GM23338 (cell line): ENCODE data around the gene ELFN1. TPM values are rescaled to one million over a fixed set of nuclear protein-coding genes. Genes with fewer than 3 reads are reported as not detected.

Source experiments
- ATAC-seq: fragments of 200-7000 bp; cut with Tn5 transposase; 3 replicates; pipeline ENCODE4 v1.9.1; 2020
- DNase-seq: peaks from one replicate; pipeline ENCODE4 v3.0.0-alpha.2; 2015; ENCODE audit warnings: low spot score
- H2AFZ ChIP-seq: fragments of 200-600 bp; sonication (generic); 2 replicates; pipeline ENCODE4 v1.8.0; 2016; ENCODE audit warnings: antibody characterized with exemption, mild to moderate bottlenecking, moderate library complexity
- H3F3A ChIP-seq: fragments of 200-600 bp; sonication (generic); replicated peaks from 2 replicates; pipeline ENCODE4 v1.8.0; 2017; ENCODE audit warnings: antibody characterized with exemption, mixed run types, low read depth
- H3K27ac ChIP-seq: fragments of 200-600 bp; sonication (generic); 2 replicates; pipeline ENCODE4 v1.6.1; 2016; ENCODE audit warnings: low read depth
- H3K27me3 ChIP-seq: fragments of 200-600 bp; sonication (generic); 2 replicates; pipeline ENCODE4 v1.8.0; 2016; ENCODE audit warnings: mild to moderate bottlenecking, mixed run types, moderate library complexity; ENCODE audit not compliant: insufficient read depth
- H3K36me3 ChIP-seq: fragments of 200-600 bp; sonication (generic); 2 replicates; pipeline ENCODE4 v1.8.0; 2016; ENCODE audit warnings: mild to moderate bottlenecking; ENCODE audit not compliant: insufficient read depth
- H3K4me1 ChIP-seq: fragments of 200-600 bp; sonication (generic); 2 replicates; pipeline ENCODE4 v1.8.0; 2016; ENCODE audit warnings: mild to moderate bottlenecking, moderate library complexity; ENCODE audit not compliant: insufficient read depth
- H3K4me2 ChIP-seq: fragments of 200-600 bp; sonication (generic); 2 replicates; pipeline ENCODE4 v1.7.1; 2017; ENCODE audit warnings: mixed run types
- H3K4me3 ChIP-seq: fragments of 200-600 bp; sonication (generic); 2 replicates; pipeline ENCODE4 v1.6.1; 2016; ENCODE audit warnings: mixed run types
- H3K79me2 ChIP-seq: fragments of 200-600 bp; sonication (generic); replicated peaks from 2 replicates; pipeline ENCODE4 v1.8.0; 2017; ENCODE audit warnings: mild to moderate bottlenecking; ENCODE audit not compliant: insufficient read depth
- H3K9me2 ChIP-seq: fragments of 200-600 bp; sonication (generic); 2 replicates; pipeline ENCODE4 v1.8.0; 2017; ENCODE audit not compliant: insufficient read depth
- H4K20me1 ChIP-seq: fragments of 200-600 bp; sonication (generic); replicated peaks from 2 replicates; pipeline ENCODE4 v1.8.0; 2017; ENCODE audit warnings: mild to moderate bottlenecking; ENCODE audit not compliant: insufficient read depth
- H3K27ac Mint-ChIP-seq: 2 replicates; pipeline ENCODE4 v1.8.0; 2020; ENCODE audit warnings: inconsistent platforms, mild to moderate bottlenecking, moderate library complexity, mixed read lengths
- H3K27me3 Mint-ChIP-seq: 3 replicates; pipeline ENCODE4 v1.8.0; 2022; ENCODE audit warnings: low read depth, mild to moderate bottlenecking, moderate library complexity, mixed read lengths, inconsistent platforms; ENCODE audit not compliant: insufficient read depth, poor library complexity
- H3K36me3 Mint-ChIP-seq: 3 replicates; pipeline ENCODE4 v1.8.0; 2021; ENCODE audit warnings: low read depth, mild to moderate bottlenecking, inconsistent platforms, moderate library complexity, mixed read lengths
- H3K4me1 Mint-ChIP-seq: 3 replicates; pipeline ENCODE4 v1.8.0; 2020; ENCODE audit warnings: mild to moderate bottlenecking, inconsistent platforms, mixed read lengths
- H3K4me3 Mint-ChIP-seq: 3 replicates; pipeline ENCODE4 v1.8.0; 2021; ENCODE audit warnings: moderate library complexity, mild to moderate bottlenecking, inconsistent platforms, mixed read lengths
- H3K9me3 Mint-ChIP-seq: 3 replicates; pipeline ENCODE4 v1.8.0; 2020; ENCODE audit warnings: moderate library complexity, mild to moderate bottlenecking, inconsistent platforms, mixed read lengths
- CREB1 ChIP-seq: fragments of 250-450 bp; sonication (Bioruptor Pico); IDR thresholded peaks from 2 replicates; pipeline ENCODE4 v1.5.0; 2020; ENCODE audit warnings: low read depth, mild to moderate bottlenecking, moderate library complexity
- EZH2 ChIP-seq: fragments of 200-600 bp; sonication (generic); IDR thresholded peaks from one replicate; pipeline ENCODE4 v1.8.0; 2017; ENCODE audit warnings: antibody characterized with exemption, mild to moderate bottlenecking, low read depth; ENCODE audit not compliant: unreplicated experiment
- EZH2phosphoT487 ChIP-seq: fragments of 200-600 bp; sonication (generic); IDR thresholded peaks from one replicate; pipeline ENCODE4 v1.8.1; 2018; ENCODE audit warnings: antibody characterized with exemption; ENCODE audit not compliant: unreplicated experiment
- JUNB ChIP-seq: IDR thresholded peaks from one replicate; pipeline ENCODE4 v1.6.1; 2016; ENCODE audit warnings: antibody characterized with exemption; ENCODE audit not compliant: unreplicated experiment
- NANOG ChIP-seq: IDR thresholded peaks from 2 replicates; pipeline ENCODE4 v1.6.1; 2016; ENCODE audit warnings: antibody characterized with exemption, borderline replicate concordance
- POLR2AphosphoS5 ChIP-seq: IDR thresholded peaks from 2 replicates; pipeline ENCODE4 v1.6.1; 2016; ENCODE audit warnings: antibody characterized with exemption, low read depth
- STAT1 ChIP-seq: IDR thresholded peaks from one replicate; pipeline ENCODE4 v1.6.1; 2016; ENCODE audit warnings: antibody characterized with exemption; ENCODE audit not compliant: unreplicated experiment
- ZNF114 ChIP-seq: fragments of 250-450 bp; sonication (Bioruptor Pico); IDR thresholded peaks from 2 replicates; pipeline ENCODE4 v1.5.0; 2020; ENCODE audit warnings: mild to moderate bottlenecking, moderate library complexity
- ZNF331 ChIP-seq: fragments of 250-450 bp; sonication (Bioruptor Pico); IDR thresholded peaks from 2 replicates; pipeline ENCODE4 v1.5.0; 2020; ENCODE audit warnings: low read depth, mild to moderate bottlenecking, moderate library complexity
- ZNF462 ChIP-seq: fragments of 250-450 bp; sonication (Bioruptor Pico); IDR thresholded peaks from 2 replicates; pipeline ENCODE4 v1.5.0; 2020; ENCODE audit warnings: mild to moderate bottlenecking, moderate library complexity
- polyA plus RNA-seq: library from polyadenylated mRNA; unstranded; fragments of >200 nt; fragmentation: Nextera tagmentation; extraction: Ambion mirVana; gene quantifications from 2 replicates; pipeline ENCODE4 v1.2.1, GENCODE V29; 2016
- total RNA-seq: library from RNA; depleted of rRNA; stranded (reverse); fragments of >200 nt; shearing (Covaris generic); gene quantifications from 2 replicates; pipeline ENCODE4 v1.2.3, GENCODE V29; 2014
- TF ChIP-seq, protein P1 (sequence below): IDR thresholded peaks from one replicate; pipeline ENCODE4 v1.6.1; 2018; ENCODE audit warnings: antibody characterized with exemption; ENCODE audit not compliant: unreplicated experiment

The ELFN1 gene
- total and polyA plus RNA-seq, 2 experiments from 2014 or later: 0.08 to 3.5 TPM

DNA sequence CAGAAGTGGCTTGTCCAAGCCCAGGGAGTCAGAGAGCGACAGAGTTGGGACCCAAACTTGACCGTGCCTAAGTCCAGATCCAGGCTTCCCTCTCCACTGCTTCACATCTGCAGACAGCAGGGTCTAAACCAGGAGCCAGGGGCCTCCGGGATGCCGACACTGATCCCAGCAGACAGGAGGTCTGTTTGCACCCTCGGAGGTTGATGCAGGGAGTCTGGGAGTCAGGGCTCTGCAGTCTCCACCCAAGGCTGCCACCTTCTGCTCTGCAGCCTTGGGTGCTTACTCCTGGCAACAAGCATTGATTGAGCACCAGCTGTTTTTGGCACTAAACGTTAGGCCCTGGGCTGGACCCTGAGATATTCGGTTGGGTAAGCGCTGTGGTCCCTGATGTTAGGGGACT, 21.0 kb downstream of the ELFN1 start:
- TF ChIP-seq POLR2AphosphoS5 (no peak), EZH2 (no peak), ZNF114 (CRISPR knock-in tag) (no peak), STAT1 (no peak), EZH2phosphoT487 (no peak), ZNF462 (CRISPR knock-in tag) (no peak), NANOG (no peak), ZNF331 (CRISPR knock-in tag) (no peak), JUNB (no peak), CREB1 (CRISPR knock-in tag) (no peak)
- TF ChIP-seq, protein P1, sequence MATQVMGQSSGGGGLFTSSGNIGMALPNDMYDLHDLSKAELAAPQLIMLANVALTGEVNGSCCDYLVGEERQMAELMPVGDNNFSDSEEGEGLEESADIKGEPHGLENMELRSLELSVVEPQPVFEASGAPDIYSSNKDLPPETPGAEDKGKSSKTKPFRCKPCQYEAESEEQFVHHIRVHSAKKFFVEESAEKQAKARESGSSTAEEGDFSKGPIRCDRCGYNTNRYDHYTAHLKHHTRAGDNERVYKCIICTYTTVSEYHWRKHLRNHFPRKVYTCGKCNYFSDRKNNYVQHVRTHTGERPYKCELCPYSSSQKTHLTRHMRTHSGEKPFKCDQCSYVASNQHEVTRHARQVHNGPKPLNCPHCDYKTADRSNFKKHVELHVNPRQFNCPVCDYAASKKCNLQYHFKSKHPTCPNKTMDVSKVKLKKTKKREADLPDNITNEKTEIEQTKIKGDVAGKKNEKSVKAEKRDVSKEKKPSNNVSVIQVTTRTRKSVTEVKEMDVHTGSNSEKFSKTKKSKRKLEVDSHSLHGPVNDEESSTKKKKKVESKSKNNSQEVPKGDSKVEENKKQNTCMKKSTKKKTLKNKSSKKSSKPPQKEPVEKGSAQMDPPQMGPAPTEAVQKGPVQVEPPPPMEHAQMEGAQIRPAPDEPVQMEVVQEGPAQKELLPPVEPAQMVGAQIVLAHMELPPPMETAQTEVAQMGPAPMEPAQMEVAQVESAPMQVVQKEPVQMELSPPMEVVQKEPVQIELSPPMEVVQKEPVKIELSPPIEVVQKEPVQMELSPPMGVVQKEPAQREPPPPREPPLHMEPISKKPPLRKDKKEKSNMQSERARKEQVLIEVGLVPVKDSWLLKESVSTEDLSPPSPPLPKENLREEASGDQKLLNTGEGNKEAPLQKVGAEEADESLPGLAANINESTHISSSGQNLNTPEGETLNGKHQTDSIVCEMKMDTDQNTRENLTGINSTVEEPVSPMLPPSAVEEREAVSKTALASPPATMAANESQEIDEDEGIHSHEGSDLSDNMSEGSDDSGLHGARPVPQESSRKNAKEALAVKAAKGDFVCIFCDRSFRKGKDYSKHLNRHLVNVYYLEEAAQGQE: no peak
- Mint-ChIP-seq H3K27me3 (peaks cover 6% of the 10 kb centered on the region), H3K4me3 (no peak overlapping the region), H3K27ac (no peak overlapping the region), H3K4me1 (peaks cover 8% of the 10 kb centered on the region), H3K9me3 (peaks cover 2% of the 10 kb centered on the region; the same call in 1 of the 3 replicates), H3K36me3 (no peaks in the 10 kb centered on the region)
- H2AFZ ChIP-seq: no peak overlapping the region
- H3K4me1 ChIP-seq: no peaks in the 10 kb centered on the region
- 0 out of 2 replicates have a peak, but pooled peaks cover 2% of the 10 kb centered on the region for H3K9me2 ChIP-seq
- H3K79me2 ChIP-seq: no peaks in the 10 kb centered on the region
- H3K27me3 ChIP-seq: no peaks in the 10 kb centered on the region
- no peaks in the 10 kb centered on the region for H4K20me1 ChIP-seq
- no peak overlapping the region for H3K4me3 ChIP-seq
- H3K36me3 ChIP-seq: no peaks in the 10 kb centered on the region
- DNase-seq (no peak), ATAC-seq (no peak)
- no peak overlapping the region for H3K4me2 ChIP-seq
- no peak overlapping the region for H3K27ac ChIP-seq
- H3F3A ChIP-seq: no peaks in the 10 kb centered on the region
